Measurements from ENCODE around the gene TEX22. TPM values are rescaled to one million over a fixed set of nuclear protein-coding genes. Genes with fewer than 3 reads are reported as not detected.
A peak's percentile ranks its signal among the peaks of the same experiment; 100 is the strongest.
"Not testable (repeated sequence)": the region's sequence is repeated elsewhere in the genome, so short reads cannot be mapped to it uniquely, and the experiment has no call there.

Gene TEX22, protein sequence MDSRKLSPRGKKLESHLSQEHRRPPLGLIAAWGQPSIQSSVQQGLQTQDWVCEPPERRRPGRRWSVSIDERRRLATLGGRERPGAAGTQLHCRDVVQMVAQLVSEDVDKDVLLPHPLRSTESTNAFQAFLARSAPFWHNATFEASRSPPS
- total RNA-seq, result 1.1 TPM

GRCh38 chr14:105398044-105398725 lies at the start of gene TEX22:
TEX22 (plus strand) TSS chr14:105398538; CDS start chr14:105399341, 803 bp downstream.
- peak; percentile 70 to 94 (median 91) for DNase-seq (ENCODE audit: low read depth in 2 of 3, low spot score in 2 of 3)

- DNase-seq (ENCODE audit: low read depth in 2 of 3, low spot score in 2 of 3), result no peak
These were observed 49.2 kb upstream of the TEX22 start for GRCh38 chr14:105348945-105349699.

GRCh38 chr14:105349992-105350391 lies 48.3 kb upstream of the TEX22 start:
- DNase-seq (ENCODE audit: low read depth in 2 of 3, low spot score in 2 of 3), result no peak

DNA sequence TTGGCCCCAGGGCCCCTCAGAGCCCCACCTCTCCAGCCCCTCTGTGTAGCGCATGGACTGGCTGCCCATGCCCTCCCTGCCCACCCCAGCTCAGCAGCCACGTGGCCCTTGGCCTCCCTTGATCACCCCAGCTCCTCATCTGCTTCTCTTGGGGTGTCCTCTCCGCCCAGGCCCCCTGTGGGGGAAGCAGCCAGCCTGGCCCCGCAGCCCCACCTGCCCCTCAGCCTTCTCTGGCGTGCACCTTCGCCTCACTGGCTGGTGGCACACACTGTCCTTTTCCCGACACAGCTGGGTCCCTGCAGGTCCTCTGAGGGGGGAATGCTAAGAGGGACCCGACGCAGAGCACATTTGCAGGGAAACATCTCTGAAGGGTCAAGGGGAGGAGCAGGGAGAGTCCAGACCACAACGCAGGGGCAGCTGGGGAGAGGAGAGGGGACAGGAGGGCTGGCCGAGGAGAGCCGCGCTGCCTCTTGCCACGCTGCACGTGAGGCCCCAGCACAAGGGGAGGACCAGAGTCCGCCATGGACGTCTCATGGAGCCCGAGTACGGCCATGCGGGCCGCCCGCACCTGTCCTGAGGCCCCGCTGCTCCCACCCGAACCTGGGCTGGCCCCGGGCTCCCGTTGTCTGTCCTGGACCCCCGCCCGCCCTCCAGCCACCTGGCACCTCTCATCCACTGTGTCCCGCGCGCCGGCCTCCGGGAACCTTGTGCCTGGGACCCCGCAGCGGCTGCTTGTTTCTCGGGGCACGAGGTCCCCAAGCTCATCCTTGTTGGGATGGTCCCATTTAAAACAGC lies 47.7 kb upstream of the TEX22 start:
- no peak for DNase-seq (ENCODE audit: low read depth in 2 of 3, low spot score in 2 of 3)

- DNase-seq (ENCODE audit: low read depth in 2 of 3, low spot score in 2 of 3), result no peak
These were observed 46.9 kb upstream of the TEX22 start for GRCh38 chr14:105351410-105351809.

GRCh38 chr14:105351920-105352851 lies 46.2 kb upstream of the TEX22 start:
- peak; percentile 69 to 96 (median 88) for DNase-seq (ENCODE audit: low read depth in 2 of 3, low spot score in 2 of 3)

- no peak for DNase-seq (ENCODE audit: low read depth in 2 of 3, low spot score in 2 of 3)
These were observed 45.2 kb upstream of the TEX22 start for GRCh38 chr14:105353136-105353535.

- no peak for DNase-seq (ENCODE audit: low read depth in 2 of 3, low spot score in 2 of 3)
These were observed 43.8 kb upstream of the TEX22 start for GRCh38 chr14:105354541-105354940.

DNA sequence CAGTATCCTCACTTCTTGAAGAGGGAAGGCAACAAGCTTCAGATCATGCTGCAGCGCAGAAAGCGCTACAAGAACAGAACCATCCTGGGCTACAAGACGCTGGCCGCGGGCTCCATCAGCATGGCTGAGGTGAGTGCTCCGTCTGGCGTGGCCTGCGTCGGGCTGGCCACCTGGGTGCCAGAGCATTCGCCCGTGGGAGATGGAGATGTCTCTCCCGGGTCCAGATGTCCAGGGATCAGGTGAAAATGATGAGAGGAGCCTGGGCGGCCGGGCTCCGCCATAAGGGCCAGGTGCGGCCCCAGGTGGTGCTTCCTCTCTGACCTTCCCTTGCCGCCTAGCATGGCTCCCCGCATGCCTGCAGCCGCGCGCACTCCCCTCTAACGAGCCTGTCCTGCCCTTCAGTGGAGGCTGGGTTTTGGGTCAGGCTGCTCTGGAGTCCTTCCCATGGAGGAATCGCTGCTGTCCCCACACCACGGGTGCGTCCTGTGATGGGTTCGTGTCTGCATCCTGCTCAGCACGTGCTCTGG lies 43.2 kb upstream of the TEX22 start:
- DNase-seq (ENCODE audit: low read depth in 2 of 3, low spot score in 2 of 3), result no peak

DNA sequence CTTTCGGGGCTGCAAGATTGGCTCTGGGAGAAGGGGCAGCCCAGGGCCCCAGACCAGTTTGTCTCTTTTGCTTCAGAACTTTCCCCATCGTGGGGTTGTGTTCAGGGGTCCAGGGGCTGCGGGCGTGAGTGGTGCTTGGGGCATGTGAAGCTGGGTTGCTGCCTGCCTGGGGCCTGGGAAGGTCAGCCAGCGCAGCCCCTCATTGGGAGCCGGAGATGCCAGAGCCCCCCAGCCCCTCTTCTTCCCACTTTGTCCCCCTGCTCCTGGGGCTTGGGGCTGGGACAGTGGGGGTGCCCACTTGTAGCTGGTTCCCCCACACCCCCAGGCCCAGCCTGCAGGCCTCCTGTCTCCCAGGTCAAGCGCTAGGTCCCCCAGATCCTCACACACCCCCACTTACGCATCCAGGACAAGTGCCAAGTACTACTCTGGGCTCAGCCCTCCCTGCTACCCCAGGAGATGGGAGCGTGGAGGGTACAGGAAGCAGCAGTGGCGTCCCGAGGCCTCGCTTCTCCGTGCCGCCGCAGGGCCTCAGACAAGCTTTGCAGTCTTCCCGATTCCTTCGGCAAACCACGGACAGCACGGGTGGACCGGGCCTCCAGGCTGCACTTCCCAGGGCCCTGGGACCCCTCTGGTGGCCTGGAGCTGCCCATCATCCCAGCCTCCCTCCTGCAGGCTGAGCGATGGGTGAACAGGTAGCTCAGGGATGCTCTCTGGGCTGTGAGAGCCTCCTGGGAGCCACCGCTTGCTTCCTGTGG lies 42.3 kb upstream of the TEX22 start:
- DNase-seq (ENCODE audit: low read depth in 2 of 3, low spot score in 2 of 3), result no peak

- DNase-seq (ENCODE audit: low read depth in 2 of 3, low spot score in 2 of 3), result no peak
These were observed 41.4 kb upstream of the TEX22 start for GRCh38 chr14:105356927-105357326.

DNA sequence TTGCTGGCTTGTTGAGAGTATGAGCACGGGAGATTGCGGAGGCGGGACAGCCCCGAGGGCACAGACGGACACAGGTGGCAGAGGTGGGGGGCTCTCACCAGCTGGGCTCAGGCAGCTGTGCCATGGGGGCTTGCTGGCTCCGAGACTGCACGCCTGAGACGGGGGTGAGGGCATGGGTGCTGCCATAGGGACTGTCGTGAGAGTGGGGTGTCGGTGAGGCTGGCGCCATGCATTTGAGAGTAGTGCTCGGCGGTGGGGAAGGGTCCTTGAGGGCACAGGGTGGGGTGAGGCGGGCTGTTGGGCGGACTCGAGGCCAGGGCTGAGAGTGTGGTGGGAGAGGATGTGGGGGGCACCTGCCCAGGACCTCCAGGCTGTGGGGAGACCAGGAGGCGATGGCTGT lies 40.7 kb upstream of the TEX22 start:
- no peak for DNase-seq (ENCODE audit: low read depth in 2 of 3, low spot score in 2 of 3)

DNA sequence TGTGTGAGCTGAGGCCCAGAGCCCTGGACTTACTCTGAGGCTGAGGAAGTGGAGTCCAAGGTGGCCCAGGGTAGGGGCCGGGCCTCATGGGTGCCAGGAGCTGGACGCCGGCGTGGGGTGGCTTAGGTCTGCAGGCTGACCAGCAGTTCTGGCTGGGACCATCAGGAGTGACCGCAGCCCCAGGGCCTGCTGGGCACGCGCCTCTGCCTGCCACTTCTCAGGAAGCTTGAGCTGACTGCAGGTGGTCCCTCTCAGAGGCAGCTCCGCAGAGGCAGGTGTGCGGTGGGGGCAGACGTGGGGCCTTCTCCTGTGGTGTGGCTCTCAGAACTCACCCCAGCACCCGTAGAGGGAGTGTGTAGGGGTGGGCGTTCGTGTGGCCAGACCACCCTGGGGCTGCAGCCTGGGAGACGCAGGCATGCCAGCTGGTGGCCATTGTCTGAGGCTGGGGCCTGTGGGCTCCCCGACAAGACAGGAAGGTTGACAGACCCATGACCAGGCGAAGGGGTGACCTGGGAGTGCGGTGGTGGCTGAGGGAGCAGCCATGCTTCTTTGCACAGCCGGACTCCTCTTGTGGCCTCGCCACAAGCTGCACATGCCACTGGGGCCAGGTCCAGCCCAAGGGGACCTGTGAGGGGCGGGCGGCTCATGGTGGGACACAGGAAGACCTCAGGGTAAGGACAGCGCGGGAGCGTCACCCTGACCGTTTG lies 40.0 kb upstream of the TEX22 start:
- no peak for DNase-seq (ENCODE audit: low read depth in 2 of 3, low spot score in 2 of 3)

DNA sequence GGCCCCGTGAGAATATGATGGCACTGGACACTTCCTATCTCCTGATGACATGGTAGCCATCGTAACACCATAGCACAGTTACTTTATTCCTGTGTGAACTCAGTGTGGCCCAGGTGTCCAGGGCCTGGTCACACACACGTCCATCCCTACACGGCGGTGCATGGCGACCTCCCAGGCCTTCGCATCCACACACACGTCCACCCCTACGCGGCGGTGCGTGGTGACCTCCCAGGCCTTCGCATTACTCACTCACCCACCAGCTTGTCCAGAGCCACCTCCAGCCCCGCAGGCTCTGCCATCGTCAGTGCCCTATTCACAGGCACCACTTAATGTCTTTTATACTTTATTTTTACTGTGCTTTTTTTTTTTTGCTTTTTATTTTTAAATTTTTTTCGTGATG lies 39.4 kb upstream of the TEX22 start:
- DNase-seq (ENCODE audit: low read depth in 2 of 3, low spot score in 2 of 3), result no peak

DNA sequence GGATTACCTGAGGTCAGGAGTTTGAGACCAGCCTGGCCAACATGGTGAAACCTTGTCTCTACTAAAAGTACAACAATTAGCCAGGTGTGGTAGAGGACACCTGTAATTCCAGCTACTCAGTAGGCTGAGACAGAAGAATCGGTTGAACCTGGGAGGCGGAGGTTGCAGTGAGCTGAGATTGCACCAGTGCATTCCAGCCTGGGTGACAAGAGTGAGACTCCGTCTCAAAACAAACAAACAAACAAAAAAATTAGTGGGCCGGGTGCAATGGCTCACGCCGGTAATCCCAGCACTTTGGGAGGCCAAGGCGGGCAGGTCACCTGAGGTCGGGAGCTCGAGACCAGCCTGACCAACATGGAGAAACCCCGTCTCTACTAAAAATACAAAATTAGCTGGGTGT lies 36.9 kb upstream of the TEX22 start:
- not testable (repeated sequence) for DNase-seq (ENCODE audit: low read depth in 2 of 3, low spot score in 2 of 3)

- peak in 2 of 3 donors; percentile 29 to 37 for DNase-seq (ENCODE audit: low read depth in 2 of 3, low spot score in 2 of 3)
These were observed 34.3 kb upstream of the TEX22 start for GRCh38 chr14:105363847-105364708.

- DNase-seq (ENCODE audit: low read depth in 2 of 3, low spot score in 2 of 3), result no peak
These were observed 33.2 kb upstream of the TEX22 start for GRCh38 chr14:105365101-105365500.
